NCI-H1105 treated with DMSO at 0.1 percent for 48 hours (cell line): ENCODE data around the gene NRXN2.

Experiments
- DNase-seq: peaks from one replicate; lab custom pipeline; 2025; lab: John Stamatoyannopoulos, UW

Gene NRXN2

GRCh38 chr11:64627371-64627770, 95.6 kb downstream of the NRXN2 start:
- DNase-seq: no peak

GRCh38 chr11:64626637-64627036, 96.4 kb downstream of the NRXN2 start:
- no peak for DNase-seq

- no peak for DNase-seq
Measured at GRCh38 chr11:64624883-64625481, 98.0 kb downstream of the NRXN2 start.

GRCh38 chr11:64622681-64623080, 100.3 kb downstream of the NRXN2 start:
- DNase-seq: no peak

GRCh38 chr11:64621283-64622019, 101.5 kb downstream of the NRXN2 start:
- DNase-seq: no peak

GRCh38 chr11:64620381-64620971, 102.5 kb downstream of the NRXN2 start:
- DNase-seq: peak; percentile 66

GRCh38 chr11:64619811-64620380, 103.1 kb downstream of the NRXN2 start:
- no peak for DNase-seq

- DNase-seq: no peak
Measured at GRCh38 chr11:64619196-64619595, 103.8 kb downstream of the NRXN2 start.

- no peak for DNase-seq
Measured at GRCh38 chr11:64616817-64617216, 106.2 kb downstream of the NRXN2 start.

- DNase-seq: no peak
Measured at GRCh38 chr11:64614917-64615316, 108.1 kb downstream of the NRXN2 start.

GRCh38 chr11:64613648-64614047, 109.3 kb downstream of the NRXN2 start:
- no peak for DNase-seq

GRCh38 chr11:64611869-64612646, 110.9 kb downstream of the NRXN2 start:
- no peak for DNase-seq

GRCh38 chr11:64611176-64611575, 111.8 kb downstream of the NRXN2 start:
- no peak for DNase-seq

GRCh38 chr11:64610596-64610995, 112.4 kb downstream of the NRXN2 start:
- DNase-seq: no peak

GRCh38 chr11:64609436-64610047, 113.5 kb downstream of the NRXN2 start:
- no peak for DNase-seq

GRCh38 chr11:64608636-64609035, 114.4 kb downstream of the NRXN2 start:
- DNase-seq: no peak

- DNase-seq: no peak
Measured at GRCh38 chr11:64608046-64608445, 115.0 kb downstream of the NRXN2 start.

- no peak for DNase-seq
Measured at GRCh38 chr11:64607381-64607985, 115.5 kb downstream of the NRXN2 start.

GRCh38 chr11:64606796-64607380, 116.1 kb downstream of the NRXN2 start:
- DNase-seq: no peak

GRCh38 chr11:64605656-64606585, 117.1 kb downstream of the NRXN2 start:
- DNase-seq: no peak
